ENCODE measurements around the gene CSH2. TPM values are rescaled to one million over a fixed set of nuclear protein-coding genes. Genes with fewer than 3 reads are reported as not detected.

CSH2 gene
- total RNA-seq, 2 experiments from 2014 or later: not detected

GRCh38 chr17:63826468-63827001 is 46.9 kb downstream of the CSH2 start:
- H3K4me1 Mint-ChIP-seq: peaks cover 69% of the 10 kb centered on the region
- peak overlapping the region; percentile 88 for H3K4me3 Mint-ChIP-seq
- peaks cover 83% of the 10 kb centered on the region for H3K36me3 Mint-ChIP-seq (ENCODE audit: low read depth)
- H3K27me3 Mint-ChIP-seq: no peaks in the 10 kb centered on the region
- ChIA-PET CTCF (interaction anchor here (1.0 to 1.6 kb wide), 4 partner anchors 13 to 128 kb away, joined by 3 to 6 read pairs (median 4); partner anchors contain the start of gene DDX42), POLR2A (interaction anchor here (0.7 to 2.5 kb wide), 5 partner anchors 10 to 90 kb away, joined by 3 to 20 read pairs (median 3); partner anchors contain the start of genes CCDC47, DDX42 and SMARCD2)
- no peak for DNase-seq
- peak overlapping the region; percentile 99 for H3K27ac Mint-ChIP-seq
- peak; percentile 10 for ATAC-seq
- no peaks in the 10 kb centered on the region for H3K9me3 Mint-ChIP-seq (ENCODE audit: low read depth)
- intact Hi-C loops (cut with DNase I, micrococcal nuclease): loop anchor here (1.0 to 10.0 kb wide), 10 partner anchors 17 to 859 kb away; partner anchors contain the start of genes CCDC47 (in 2 of the 2), MAP3K3 (in 2 of the 2), STRADA (in 2 of the 2) and CEP95 (in 1 of the 2)

GRCh38 chr17:63824362-63824761 is 49.1 kb downstream of the CSH2 start:
- CTCF ChIA-PET: no interaction called here
- ATAC-seq (no peak), DNase-seq (no peak)
- Mint-ChIP-seq H3K9me3 (ENCODE audit: low read depth) (no peaks in the 10 kb centered on the region), H3K27me3 (no peaks in the 10 kb centered on the region), H3K4me3 (no peak overlapping the region), H3K36me3 (ENCODE audit: low read depth) (peaks cover 78% of the 10 kb centered on the region), H3K4me1 (peaks cover 49% of the 10 kb centered on the region), H3K27ac (peak overlapping the region; percentile 38)
- intact Hi-C loops (cut with DNase I, micrococcal nuclease): loop anchor here in 1 of 2 experiments (10.0 kb wide), 1 partner anchor 200 kb away; the partner anchor contains the start of gene MAP3K3
- POLR2A ChIA-PET: interaction anchor here (0.5 kb wide), 2 partner anchors 24 to 198 kb away, joined by 3 to 6 read pairs; no protein-coding TSS in a partner anchor

- Mint-ChIP-seq H3K36me3 (ENCODE audit: low read depth) (peaks cover 78% of the 10 kb centered on the region), H3K4me1 (peaks cover 43% of the 10 kb centered on the region), H3K27me3 (no peaks in the 10 kb centered on the region), H3K27ac (peak overlapping the region; percentile 38), H3K4me3 (no peak overlapping the region), H3K9me3 (ENCODE audit: low read depth) (no peaks in the 10 kb centered on the region)
- DNase-seq (no peak), ATAC-seq (no peak)
- intact Hi-C loops (cut with DNase I, micrococcal nuclease): loop anchor here in 1 of 2 experiments (10.0 kb wide), 1 partner anchor 199 kb away; the partner anchor contains the start of gene MAP3K3
- ChIA-PET POLR2A (interaction anchor here (0.5 kb wide), 2 partner anchors 25 to 199 kb away, joined by 3 to 6 read pairs; no protein-coding TSS in a partner anchor), CTCF (no interaction called here)
These were observed 49.7 kb downstream of the CSH2 start for GRCh38 chr17:63823659-63824331.

- Mint-ChIP-seq H3K4me3 (no peak overlapping the region), H3K9me3 (ENCODE audit: low read depth) (no peaks in the 10 kb centered on the region), H3K36me3 (ENCODE audit: low read depth) (peaks cover 80% of the 10 kb centered on the region), H3K4me1 (peaks cover 34% of the 10 kb centered on the region), H3K27me3 (no peaks in the 10 kb centered on the region), H3K27ac (peak overlapping the region; percentile 68)
- ATAC-seq (no peak), DNase-seq (no peak)
- ChIA-PET POLR2A (interaction anchor here (0.6 kb wide), 1 partner anchor 50 kb away, joined by 3 read pairs; no protein-coding TSS in a partner anchor), CTCF (interaction anchor here (0.7 kb wide), 1 partner anchor 10 kb away, joined by 3 read pairs; no protein-coding TSS in a partner anchor)
- intact Hi-C loops (cut with DNase I, micrococcal nuclease): loop anchor here in 1 of 2 experiments (10.0 kb wide), 1 partner anchor 198 kb away; the partner anchor contains the start of gene MAP3K3
These were observed 50.9 kb downstream of the CSH2 start for GRCh38 chr17:63822537-63822936.

Other genes with a start within 250 kb of the CSH2 start
- gene LIMD2, start 173.6 kb downstream of the CSH2 start, total RNA-seq: 100 to 1,000 TPM; 119 to 127 TPM
- gene STRADA, start 131.9 kb downstream of the CSH2 start, total RNA-seq: 10 to 100 TPM; 51.0 to 53.6 TPM
- gene CCDC47, start 100.1 kb downstream of the CSH2 start, total RNA-seq: 10 to 100 TPM; 76.9 to 82.3 TPM
- gene DDX42, start 99.5 kb downstream of the CSH2 start, total RNA-seq: 100 to 1,000 TPM; 109 to 173 TPM
- gene PSMC5, start 46.2 kb downstream of the CSH2 start, total RNA-seq: 100 to 1,000 TPM in 1 of 2 experiments, 10 to 100 TPM in 1; 98.2 to 160 TPM
- 10 to 100 TPM; 52.1 to 61.2 TPM for gene FTSJ3, start 46.0 kb downstream of the CSH2 start, total RNA-seq
- gene SMARCD2, start 31.0 kb downstream of the CSH2 start, total RNA-seq: 100 to 1,000 TPM in 1 of 2 experiments, 10 to 100 TPM in 1; 100.0 to 101 TPM
- not detected for gene GH2, start 8.3 kb upstream of the CSH2 start, total RNA-seq
- gene CSH1, start 22.9 kb upstream of the CSH2 start, total RNA-seq: not detected
- not detected for gene CSHL1, start 37.6 kb upstream of the CSH2 start, total RNA-seq
- gene GH1, start 45.2 kb upstream of the CSH2 start, total RNA-seq: under 1 TPM in 1 of 2 experiments, not detected in 1; 0.28 TPM
- 10 to 100 TPM; 19.8 to 28.0 TPM for gene CD79B, start 58.7 kb upstream of the CSH2 start, total RNA-seq
- under 1 TPM; 0.21 to 0.50 TPM for gene SCN4A, start 99.2 kb upstream of the CSH2 start, total RNA-seq
- 1 to 10 TPM; 1.0 to 1.5 TPM for gene PRR29, start 124.7 kb upstream of the CSH2 start, total RNA-seq
- gene ICAM2, start 147.0 kb upstream of the CSH2 start, total RNA-seq: 10 to 100 TPM; 46.6 to 49.0 TPM

All from activated CD4-positive, alpha-beta T cell treated with anti-CD3 and anti-CD28 coated beads for 36 hours (primary cell).